ENCODE results near the gene MPHOSPH6.

MPHOSPH6 gene

DNA sequence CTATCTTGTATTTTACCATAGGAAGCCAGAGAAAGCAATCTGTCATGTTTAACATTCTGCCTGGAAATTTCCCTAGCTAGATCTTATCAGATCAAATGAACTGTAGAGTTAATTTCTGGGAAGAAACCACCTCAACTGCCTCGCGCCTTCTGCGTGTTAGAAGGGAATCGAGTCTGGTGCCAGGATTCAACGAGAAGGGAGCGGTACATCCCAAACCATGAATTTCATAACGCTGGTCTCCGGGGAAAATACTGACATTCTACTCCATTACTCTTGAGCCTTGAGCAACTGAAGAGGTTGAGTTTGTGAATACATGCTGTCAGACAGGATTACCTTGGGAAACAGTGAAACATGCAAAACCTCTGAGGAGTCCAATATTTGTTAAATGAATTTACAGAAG, 35.2 kb downstream of the MPHOSPH6 start:
- no peak for TF ChIP-seq FOXP2 (optimal IDR thresholded peaks at IDR 0.05; ENCODE audit: borderline replicate concordance, extremely low read depth, extremely low read length, insufficient read depth)
- TF ChIP-seq SIN3A (IDR thresholded peaks at IDR 0.05; ENCODE audit: borderline replicate concordance, insufficient read depth, low read length): no peak
- TF ChIP-seq TAF1 (IDR thresholded peaks at IDR 0.05; ENCODE audit: borderline replicate concordance, insufficient read depth, low read length): no peak
- TF ChIP-seq POLR2AphosphoS5 (IDR thresholded peaks at IDR 0.05; ENCODE audit: low read depth, low read length): no peak
- TF ChIP-seq, protein P1, sequence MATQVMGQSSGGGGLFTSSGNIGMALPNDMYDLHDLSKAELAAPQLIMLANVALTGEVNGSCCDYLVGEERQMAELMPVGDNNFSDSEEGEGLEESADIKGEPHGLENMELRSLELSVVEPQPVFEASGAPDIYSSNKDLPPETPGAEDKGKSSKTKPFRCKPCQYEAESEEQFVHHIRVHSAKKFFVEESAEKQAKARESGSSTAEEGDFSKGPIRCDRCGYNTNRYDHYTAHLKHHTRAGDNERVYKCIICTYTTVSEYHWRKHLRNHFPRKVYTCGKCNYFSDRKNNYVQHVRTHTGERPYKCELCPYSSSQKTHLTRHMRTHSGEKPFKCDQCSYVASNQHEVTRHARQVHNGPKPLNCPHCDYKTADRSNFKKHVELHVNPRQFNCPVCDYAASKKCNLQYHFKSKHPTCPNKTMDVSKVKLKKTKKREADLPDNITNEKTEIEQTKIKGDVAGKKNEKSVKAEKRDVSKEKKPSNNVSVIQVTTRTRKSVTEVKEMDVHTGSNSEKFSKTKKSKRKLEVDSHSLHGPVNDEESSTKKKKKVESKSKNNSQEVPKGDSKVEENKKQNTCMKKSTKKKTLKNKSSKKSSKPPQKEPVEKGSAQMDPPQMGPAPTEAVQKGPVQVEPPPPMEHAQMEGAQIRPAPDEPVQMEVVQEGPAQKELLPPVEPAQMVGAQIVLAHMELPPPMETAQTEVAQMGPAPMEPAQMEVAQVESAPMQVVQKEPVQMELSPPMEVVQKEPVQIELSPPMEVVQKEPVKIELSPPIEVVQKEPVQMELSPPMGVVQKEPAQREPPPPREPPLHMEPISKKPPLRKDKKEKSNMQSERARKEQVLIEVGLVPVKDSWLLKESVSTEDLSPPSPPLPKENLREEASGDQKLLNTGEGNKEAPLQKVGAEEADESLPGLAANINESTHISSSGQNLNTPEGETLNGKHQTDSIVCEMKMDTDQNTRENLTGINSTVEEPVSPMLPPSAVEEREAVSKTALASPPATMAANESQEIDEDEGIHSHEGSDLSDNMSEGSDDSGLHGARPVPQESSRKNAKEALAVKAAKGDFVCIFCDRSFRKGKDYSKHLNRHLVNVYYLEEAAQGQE (IDR thresholded peaks at IDR 0.05; ENCODE audit: insufficient read depth in 1 of 2, low read depth in 2 of 2, low read length in 2 of 2): no peak

DNA sequence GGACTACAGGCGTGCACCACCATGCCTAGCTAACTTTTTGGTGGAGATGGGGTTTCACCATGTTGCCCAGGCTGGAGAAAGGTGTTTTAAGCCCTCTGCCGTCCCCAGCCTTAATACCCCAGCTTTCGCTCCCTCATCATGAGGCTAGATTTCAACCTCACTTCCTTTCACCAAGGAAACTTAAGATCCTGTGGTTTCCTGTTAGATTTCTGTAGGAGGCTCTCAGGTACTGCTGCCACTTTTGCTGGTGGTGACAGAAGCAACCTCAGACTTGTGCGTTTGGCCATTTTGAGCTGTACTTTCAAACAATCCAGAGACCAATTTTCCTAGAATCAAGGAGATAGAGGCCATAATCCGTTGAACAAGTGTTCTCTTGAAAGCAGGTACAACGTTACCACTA, 36.2 kb downstream of the MPHOSPH6 start:
- no peak for TF ChIP-seq SIN3A (IDR thresholded peaks at IDR 0.05; ENCODE audit: borderline replicate concordance, insufficient read depth, low read length)
- TF ChIP-seq POLR2AphosphoS5 (IDR thresholded peaks at IDR 0.05; ENCODE audit: low read depth, low read length): no peak
- TF ChIP-seq, protein P1 (IDR thresholded peaks at IDR 0.05; ENCODE audit: insufficient read depth in 1 of 2, low read depth in 2 of 2, low read length in 2 of 2): no peak
- TF ChIP-seq FOXP2 (optimal IDR thresholded peaks at IDR 0.05; ENCODE audit: borderline replicate concordance, extremely low read depth, extremely low read length, insufficient read depth): no peak
- no peak for TF ChIP-seq TAF1 (IDR thresholded peaks at IDR 0.05; ENCODE audit: borderline replicate concordance, insufficient read depth, low read length)

DNA sequence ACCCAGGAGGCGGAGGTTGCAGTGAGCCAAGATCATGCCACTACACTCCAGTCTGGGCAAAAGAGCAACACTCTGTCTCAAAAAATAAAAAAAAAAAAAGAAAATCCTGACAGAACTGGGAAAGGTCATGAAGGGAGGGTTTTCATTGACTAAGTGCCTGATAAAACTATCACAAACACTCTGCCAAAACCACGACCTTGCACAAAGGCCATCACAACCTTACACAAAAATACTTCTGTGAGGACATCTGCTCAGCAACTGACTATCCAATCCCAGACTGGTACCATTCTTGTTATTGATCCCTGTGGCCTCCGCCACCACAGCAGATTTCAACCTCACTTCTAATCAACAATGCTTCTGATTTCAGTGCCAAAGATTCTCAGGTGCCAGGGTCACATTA, 40.1 kb downstream of the MPHOSPH6 start:
- no peak for TF ChIP-seq TAF1 (IDR thresholded peaks at IDR 0.05; ENCODE audit: borderline replicate concordance, insufficient read depth, low read length)
- no peak for TF ChIP-seq FOXP2 (optimal IDR thresholded peaks at IDR 0.05; ENCODE audit: borderline replicate concordance, extremely low read depth, extremely low read length, insufficient read depth)
- TF ChIP-seq SIN3A (IDR thresholded peaks at IDR 0.05; ENCODE audit: borderline replicate concordance, insufficient read depth, low read length): no peak
- TF ChIP-seq POLR2AphosphoS5 (IDR thresholded peaks at IDR 0.05; ENCODE audit: low read depth, low read length): no peak
- TF ChIP-seq, protein P1 (IDR thresholded peaks at IDR 0.05; ENCODE audit: insufficient read depth in 1 of 2, low read depth in 2 of 2, low read length in 2 of 2): no peak

DNA sequence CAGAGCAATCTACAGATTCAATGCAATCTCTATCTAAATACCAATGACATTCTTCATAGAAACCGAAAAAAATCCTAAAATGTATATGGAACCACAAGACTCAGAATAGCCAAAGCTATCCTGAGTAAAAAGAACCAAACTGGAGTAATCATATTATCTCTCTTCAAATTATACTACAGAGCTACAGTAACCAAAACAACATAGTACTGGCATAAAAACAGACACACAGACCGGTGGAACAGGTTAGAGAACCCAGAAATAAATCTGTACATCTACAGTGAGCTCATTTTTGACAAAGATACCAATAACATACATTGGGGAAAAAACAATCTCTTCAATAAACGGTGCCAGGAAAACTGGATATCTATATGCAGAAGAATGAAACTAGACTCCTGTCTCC, 45.4 kb downstream of the MPHOSPH6 start:
- TF ChIP-seq TAF1 (IDR thresholded peaks at IDR 0.05; ENCODE audit: borderline replicate concordance, insufficient read depth, low read length): no peak
- TF ChIP-seq, protein P1 (IDR thresholded peaks at IDR 0.05; ENCODE audit: insufficient read depth in 1 of 2, low read depth in 2 of 2, low read length in 2 of 2): no peak
- no peak for TF ChIP-seq SIN3A (IDR thresholded peaks at IDR 0.05; ENCODE audit: borderline replicate concordance, insufficient read depth, low read length)
- TF ChIP-seq FOXP2 (optimal IDR thresholded peaks at IDR 0.05; ENCODE audit: borderline replicate concordance, extremely low read depth, extremely low read length, insufficient read depth): no peak
- TF ChIP-seq POLR2AphosphoS5 (IDR thresholded peaks at IDR 0.05; ENCODE audit: low read depth, low read length): no peak

DNA sequence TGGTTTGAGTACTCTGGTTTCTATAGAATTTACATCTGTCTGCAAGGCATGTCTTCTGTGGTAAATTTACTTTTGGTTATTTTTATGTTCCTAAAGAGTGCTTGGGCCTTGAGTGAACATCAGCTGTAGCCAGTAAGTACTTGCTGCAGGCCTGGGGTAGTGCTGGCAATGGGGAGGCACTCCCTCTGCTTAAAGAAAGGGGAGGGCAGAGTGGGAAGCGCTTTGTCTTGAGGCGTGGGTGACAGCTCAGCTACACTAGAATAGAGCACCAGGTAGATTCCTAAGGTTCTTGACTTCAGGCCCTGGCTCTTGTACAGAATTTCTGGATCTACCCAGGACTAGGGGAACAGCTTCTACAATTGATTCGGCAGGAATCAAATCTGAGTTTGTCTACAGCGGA, 50.6 kb downstream of the MPHOSPH6 start:
- TF ChIP-seq SIN3A (IDR thresholded peaks at IDR 0.05; ENCODE audit: borderline replicate concordance, insufficient read depth, low read length) (no peak), POLR2AphosphoS5 (IDR thresholded peaks at IDR 0.05; ENCODE audit: low read depth, low read length) (no peak), FOXP2 (optimal IDR thresholded peaks at IDR 0.05; ENCODE audit: borderline replicate concordance, extremely low read depth, extremely low read length, insufficient read depth) (no peak), TAF1 (IDR thresholded peaks at IDR 0.05; ENCODE audit: borderline replicate concordance, insufficient read depth, low read length) (no peak)

All from PFSK-1 (cell line).